A549 (cell line): ENCODE results near the gene NPY1R. TPM values are rescaled to one million over a fixed set of nuclear protein-coding genes. Genes with fewer than 3 reads are reported as not detected.

Experiments
- ATAC-seq, 2 experiments: fragments of 200-7000 bp in 1 of 2; fragments of >200 bp in 1 of 2; cut with Nextera tagmentation in 1 of 2; cut with Tn5 transposase in 1 of 2; 3 replicates each; pipeline versions ENCODE4 v1.8.0 to v1.9.1; 2018 to 2020; ENCODE audit warnings: mild to moderate bottlenecking in 1 of 2, moderate library complexity in 1 of 2
- CTCF ChIA-PET: fragments of 300-600 bp; sonication (Branson Sonifier 250); formaldehyde crosslinking; extraction: SDS; loops from one replicate; lab custom pipeline; 2021; ENCODE audit warnings: antibody characterized with exemption, inconsistent platforms; lab: Yijun Ruan, JAX
- POLR2A ChIA-PET: fragments of 350-600 bp; formaldehyde crosslinking; extraction: SDS; loops from one replicate; lab custom pipeline; 2021; ENCODE audit warnings: antibody characterized with exemption, inconsistent platforms; lab: Yijun Ruan, JAX
- DNase-seq, 2 experiments: peaks; one replicate each; pipeline versions ENCODE4 v3.0.0 to v3.0.0-alpha.2; 2011 to 2016; ENCODE audit warnings: low read depth in 1 of 2, low spot score in 1 of 2
- FAIRE-seq: peaks from 2 replicates; lab custom pipeline; 2011; peaks lifted over from hg19 to GRCh38; lab: Jason Lieb, UNC
- H3K27ac ChIP-seq, 2 experiments: fragments of >200 bp; sonication (Bioruptor Twin); formaldehyde crosslinking; 3 replicates each; pipeline ENCODE4 v1.5.1; 2016 to 2017
- H3K4me1 ChIP-seq: fragments of >200 bp; sonication (Bioruptor Twin); formaldehyde crosslinking; 3 replicates; pipeline ENCODE4 v1.6.1; 2016
- H3K4me2 ChIP-seq: fragments of >200 bp; sonication (Bioruptor Twin); formaldehyde crosslinking; 3 replicates; pipeline ENCODE4 v1.6.1; 2016
- H3K4me3 ChIP-seq: fragments of >200 bp; sonication (Bioruptor Twin); formaldehyde crosslinking; 3 replicates; pipeline ENCODE4 v1.5.1; 2016
- H3K9me3 ChIP-seq: fragments of >200 bp; sonication (Bioruptor Twin); formaldehyde crosslinking; 3 replicates; pipeline ENCODE4 v1.6.1; 2016
- ATOH8 ChIP-seq: fragments of 250-450 bp; sonication (Bioruptor Pico); IDR thresholded peaks from 2 replicates; pipeline ENCODE4 v1.5.0; 2020; ENCODE audit warnings: low read depth, mild to moderate bottlenecking, moderate library complexity
- BCL3 ChIP-seq: fragments of >200 bp; sonication (Bioruptor Twin); formaldehyde crosslinking; IDR thresholded peaks from 3 replicates; pipeline ENCODE4 v1.6.1; 2016
- E2F6 ChIP-seq: IDR thresholded peaks from 2 replicates; pipeline ENCODE4 v1.6.1; 2012; ENCODE audit warnings: low read depth, borderline replicate concordance
- EP300 ChIP-seq, 2 experiments: fragments of >200 bp; sonication (Bioruptor Twin); formaldehyde crosslinking; IDR thresholded peaks; 2 replicates in 1 of 2; 3 replicates in 1 of 2; pipeline ENCODE4 v1.6.1; 2016 to 2017
- ESRRA ChIP-seq: fragments of 150-350 bp; IDR thresholded peaks from 2 replicates; pipeline ENCODE4 v1.6.1; 2014; ENCODE audit warnings: mild to moderate bottlenecking, low read length, borderline replicate concordance
- HMGXB4 ChIP-seq: fragments of 250-450 bp; sonication (Bioruptor Pico); IDR thresholded peaks from 2 replicates; pipeline ENCODE4 v1.5.0; 2021; ENCODE audit warnings: mild to moderate bottlenecking, moderate library complexity, borderline replicate concordance
- HOXA7 ChIP-seq: fragments of 250-450 bp; sonication (Bioruptor Pico); IDR thresholded peaks from 2 replicates; pipeline ENCODE4 v1.5.0; 2020; ENCODE audit warnings: mild to moderate bottlenecking, moderate library complexity
- HOXB13 ChIP-seq: fragments of 250-450 bp; sonication (Bioruptor Pico); IDR thresholded peaks from 2 replicates; pipeline ENCODE4 v1.5.0; 2020; ENCODE audit warnings: low read depth, mild to moderate bottlenecking, moderate library complexity
- NFE2L2 ChIP-seq: fragments of 150-350 bp; conservative IDR thresholded peaks from 2 replicates; pipeline ENCODE4 v1.6.1; 2014; ENCODE audit warnings: low read length
- NR3C1 ChIP-seq: fragments of >200 bp; sonication (Bioruptor Twin); formaldehyde crosslinking; IDR thresholded peaks from 3 replicates; pipeline ENCODE4 v1.6.1; 2017
- PHF8 ChIP-seq: fragments of 200-600 bp; sonication (generic); IDR thresholded peaks from 2 replicates; pipeline ENCODE4 v1.6.1; 2016; ENCODE audit warnings: low read depth, mild to moderate bottlenecking, antibody characterized with exemption, moderate library complexity, borderline replicate concordance
- POLR2AphosphoS2 ChIP-seq: conservative IDR thresholded peaks from 2 replicates; pipeline ENCODE4 v1.6.1; 2012; ENCODE audit warnings: low read length, improper control_type of control experiment, inconsistent platforms
- RAD21 ChIP-seq, 2 experiments: fragments of >200 bp in 1 of 2; sonication (Bioruptor Twin) in 1 of 2; formaldehyde crosslinking in 1 of 2; IDR thresholded peaks in 1 of 2; conservative IDR thresholded peaks in 1 of 2; 2 replicates in 1 of 2; 3 replicates in 1 of 2; pipeline ENCODE4 v1.6.1; 2012 to 2018; ENCODE audit warnings: inconsistent platforms in 1 of 2
- RARB ChIP-seq: fragments of 250-450 bp; sonication (Bioruptor Pico); IDR thresholded peaks from 2 replicates; pipeline ENCODE4 v1.8.0; 2021; ENCODE audit warnings: mild to moderate bottlenecking, moderate library complexity
- REST ChIP-seq: fragments of 200-600 bp; sonication (generic); IDR thresholded peaks from 2 replicates; pipeline ENCODE4 v1.6.1; 2016; ENCODE audit warnings: antibody characterized with exemption, mild to moderate bottlenecking, moderate library complexity
- RFX5 ChIP-seq: fragments of 450-650 bp; IDR thresholded peaks from 2 replicates; pipeline ENCODE4 v1.7.1; 2014; ENCODE audit warnings: antibody characterized with exemption, mild to moderate bottlenecking, moderate library complexity
- RNF2 ChIP-seq: fragments of 200-600 bp; sonication (generic); IDR thresholded peaks from 2 replicates; pipeline ENCODE4 v1.6.1; 2016; ENCODE audit warnings: low read depth, mild to moderate bottlenecking, antibody characterized with exemption, moderate library complexity, borderline replicate concordance
- USF2 ChIP-seq: fragments of 450-650 bp; IDR thresholded peaks from 2 replicates; pipeline ENCODE4 v1.6.1; 2014; ENCODE audit warnings: antibody characterized with exemption
- ZFP36 ChIP-seq: fragments of 450-650 bp; IDR thresholded peaks from 2 replicates; pipeline ENCODE4 v1.6.1; 2014; ENCODE audit warnings: borderline replicate concordance; ENCODE audit not compliant: partially characterized antibody
- whole genome bisulfite sequencing: methylation state at CpG from one replicate; pipeline ENCODE4 v1.1.6; 2017; ENCODE audit errors: missing lambda C conversion rate; 5-methylcytosine and 5-hydroxymethylcytosine counted together
- polyA plus RNA-seq, 4 experiments: library from polyadenylated mRNA; depleted of rRNA in 3 of 4; stranded (reverse); fragments of >200 nt; fragmentation: RNase III in 1 of 4; extraction: RNeasy Plus Mini Kit Qiagen cat#74134 plus additional on column Dnase treatment in 1 of 4; gene quantifications; 2 replicates in 3 of 4; 3 replicates in 1 of 4; pipeline ENCODE4 v1.2.3, GENCODE V29; 2011 to 2017

The NPY1R gene
- polyA plus RNA-seq, 2 of the 4 experiments (the other 2 are of a cell fraction) = 0.14 to 0.23 TPM

GRCh38 chr4:163280703-163281519 lies 51.5 kb downstream of the NPY1R start:
- FAIRE-seq (no peak), DNase-seq (no peak), ATAC-seq (no peak)
- H3K4me2 ChIP-seq = no peak overlapping the region
- no peak overlapping the region for H3K27ac ChIP-seq
- CTCF ChIA-PET = interaction anchor here (1.2 kb wide), 1 partner anchor 783 kb away, joined by 3 read pairs; no protein-coding TSS in a partner anchor
- 0% methylated on average over 2 of the region's 3 CpGs for WGBS
- no peak overlapping the region for H3K4me3 ChIP-seq
- no peaks in the 10 kb centered on the region for H3K9me3 ChIP-seq
- POLR2A ChIA-PET = no interaction called here
- TF ChIP-seq BCL3 (no peak), NFE2L2 (no peak), ATOH8 (CRISPR knock-in tag) (no peak), POLR2AphosphoS2 (no peak), RFX5 (no peak), USF2 (no peak), NR3C1 (no peak), EP300 (IDR thresholded peaks at IDR 0.05) (no peak), ESRRA (no peak), ZFP36 (no peak), E2F6 (no peak), HMGXB4 (no peak), HOXB13 (CRISPR knock-in tag) (no peak), PHF8 (no peak), HOXA7 (CRISPR knock-in tag) (no peak), REST (no peak), RNF2 (no peak), RAD21 (conservative IDR thresholded peaks at IDR 0.05 in 1 of 2, IDR thresholded peaks at IDR 0.05 in 1 of 2) (no peak), RARB (CRISPR knock-in tag) (no peak)
- TF ChIP-seq, all 56 proteins: peak for 0
- no peaks in the 10 kb centered on the region for H3K4me1 ChIP-seq
